GM23338 (cell line): Measurements from ENCODE around the gene MS4A4A. TPM values are rescaled to one million over a fixed set of nuclear protein-coding genes. Genes with fewer than 3 reads are reported as not detected.

Experiments used
- ATAC-seq: fragments of 200-7000 bp; cut with Tn5 transposase; 3 replicates; pipeline ENCODE4 v1.9.1; 2020
- DNase-seq: peaks from one replicate; pipeline ENCODE4 v3.0.0-alpha.2; 2015; ENCODE audit warnings: low spot score
- H2AFZ ChIP-seq: fragments of 200-600 bp; sonication (generic); 2 replicates; pipeline ENCODE4 v1.8.0; 2016; ENCODE audit warnings: antibody characterized with exemption, mild to moderate bottlenecking, moderate library complexity
- H3F3A ChIP-seq: fragments of 200-600 bp; sonication (generic); replicated peaks from 2 replicates; pipeline ENCODE4 v1.8.0; 2017; ENCODE audit warnings: antibody characterized with exemption, mixed run types, low read depth
- H3K27ac ChIP-seq: fragments of 200-600 bp; sonication (generic); 2 replicates; pipeline ENCODE4 v1.6.1; 2016; ENCODE audit warnings: low read depth
- H3K27me3 ChIP-seq: fragments of 200-600 bp; sonication (generic); 2 replicates; pipeline ENCODE4 v1.8.0; 2016; ENCODE audit warnings: mild to moderate bottlenecking, mixed run types, moderate library complexity; ENCODE audit not compliant: insufficient read depth
- H3K36me3 ChIP-seq: fragments of 200-600 bp; sonication (generic); 2 replicates; pipeline ENCODE4 v1.8.0; 2016; ENCODE audit warnings: mild to moderate bottlenecking; ENCODE audit not compliant: insufficient read depth
- H3K4me1 ChIP-seq: fragments of 200-600 bp; sonication (generic); 2 replicates; pipeline ENCODE4 v1.8.0; 2016; ENCODE audit warnings: mild to moderate bottlenecking, moderate library complexity; ENCODE audit not compliant: insufficient read depth
- H3K4me2 ChIP-seq: fragments of 200-600 bp; sonication (generic); 2 replicates; pipeline ENCODE4 v1.7.1; 2017; ENCODE audit warnings: mixed run types
- H3K4me3 ChIP-seq: fragments of 200-600 bp; sonication (generic); 2 replicates; pipeline ENCODE4 v1.6.1; 2016; ENCODE audit warnings: mixed run types
- H3K79me2 ChIP-seq: fragments of 200-600 bp; sonication (generic); replicated peaks from 2 replicates; pipeline ENCODE4 v1.8.0; 2017; ENCODE audit warnings: mild to moderate bottlenecking; ENCODE audit not compliant: insufficient read depth
- H3K9me2 ChIP-seq: fragments of 200-600 bp; sonication (generic); 2 replicates; pipeline ENCODE4 v1.8.0; 2017; ENCODE audit not compliant: insufficient read depth
- H4K20me1 ChIP-seq: fragments of 200-600 bp; sonication (generic); replicated peaks from 2 replicates; pipeline ENCODE4 v1.8.0; 2017; ENCODE audit warnings: mild to moderate bottlenecking; ENCODE audit not compliant: insufficient read depth
- H3K27ac Mint-ChIP-seq: 2 replicates; pipeline ENCODE4 v1.8.0; 2020; ENCODE audit warnings: inconsistent platforms, mild to moderate bottlenecking, moderate library complexity, mixed read lengths
- H3K27me3 Mint-ChIP-seq: 3 replicates; pipeline ENCODE4 v1.8.0; 2022; ENCODE audit warnings: low read depth, mild to moderate bottlenecking, moderate library complexity, mixed read lengths, inconsistent platforms; ENCODE audit not compliant: insufficient read depth, poor library complexity
- H3K36me3 Mint-ChIP-seq: 3 replicates; pipeline ENCODE4 v1.8.0; 2021; ENCODE audit warnings: low read depth, mild to moderate bottlenecking, inconsistent platforms, moderate library complexity, mixed read lengths
- H3K4me1 Mint-ChIP-seq: 3 replicates; pipeline ENCODE4 v1.8.0; 2020; ENCODE audit warnings: mild to moderate bottlenecking, inconsistent platforms, mixed read lengths
- H3K4me3 Mint-ChIP-seq: 3 replicates; pipeline ENCODE4 v1.8.0; 2021; ENCODE audit warnings: moderate library complexity, mild to moderate bottlenecking, inconsistent platforms, mixed read lengths
- H3K9me3 Mint-ChIP-seq: 3 replicates; pipeline ENCODE4 v1.8.0; 2020; ENCODE audit warnings: moderate library complexity, mild to moderate bottlenecking, inconsistent platforms, mixed read lengths
- CREB1 ChIP-seq: fragments of 250-450 bp; sonication (Bioruptor Pico); IDR thresholded peaks from 2 replicates; pipeline ENCODE4 v1.5.0; 2020; ENCODE audit warnings: low read depth, mild to moderate bottlenecking, moderate library complexity
- EZH2 ChIP-seq: fragments of 200-600 bp; sonication (generic); IDR thresholded peaks from one replicate; pipeline ENCODE4 v1.8.0; 2017; ENCODE audit warnings: antibody characterized with exemption, mild to moderate bottlenecking, low read depth; ENCODE audit not compliant: unreplicated experiment
- EZH2phosphoT487 ChIP-seq: fragments of 200-600 bp; sonication (generic); IDR thresholded peaks from one replicate; pipeline ENCODE4 v1.8.1; 2018; ENCODE audit warnings: antibody characterized with exemption; ENCODE audit not compliant: unreplicated experiment
- POLR2AphosphoS5 ChIP-seq: IDR thresholded peaks from 2 replicates; pipeline ENCODE4 v1.6.1; 2016; ENCODE audit warnings: antibody characterized with exemption, low read depth
- STAT1 ChIP-seq: IDR thresholded peaks from one replicate; pipeline ENCODE4 v1.6.1; 2016; ENCODE audit warnings: antibody characterized with exemption; ENCODE audit not compliant: unreplicated experiment
- ZNF114 ChIP-seq: fragments of 250-450 bp; sonication (Bioruptor Pico); IDR thresholded peaks from 2 replicates; pipeline ENCODE4 v1.5.0; 2020; ENCODE audit warnings: mild to moderate bottlenecking, moderate library complexity
- ZNF331 ChIP-seq: fragments of 250-450 bp; sonication (Bioruptor Pico); IDR thresholded peaks from 2 replicates; pipeline ENCODE4 v1.5.0; 2020; ENCODE audit warnings: low read depth, mild to moderate bottlenecking, moderate library complexity
- polyA plus RNA-seq: library from polyadenylated mRNA; unstranded; fragments of >200 nt; fragmentation: Nextera tagmentation; extraction: Ambion mirVana; gene quantifications from 2 replicates; pipeline ENCODE4 v1.2.1, GENCODE V29; 2016
- total RNA-seq: library from RNA; depleted of rRNA; stranded (reverse); fragments of >200 nt; shearing (Covaris generic); gene quantifications from 2 replicates; pipeline ENCODE4 v1.2.3, GENCODE V29; 2014
- TF ChIP-seq, protein P1 (sequence below): IDR thresholded peaks from 2 replicates; pipeline ENCODE4 v1.6.1; 2016; ENCODE audit warnings: antibody characterized with exemption
- TF ChIP-seq, protein P2 (sequence below), 2 experiments: fragments of 200-600 bp in 1 of 2; sonication (generic) in 1 of 2; conservative IDR thresholded peaks; 2 replicates each; pipeline versions ENCODE4 v1.5.1 to v1.6.1; 2016 to 2017; ENCODE audit warnings: antibody characterized with exemption in 2 of 2, low read depth in 2 of 2, mild to moderate bottlenecking in 2 of 2, moderate library complexity in 1 of 2
- TF ChIP-seq, protein P3 (sequence below): IDR thresholded peaks from one replicate; pipeline ENCODE4 v1.6.1; 2018; ENCODE audit warnings: antibody characterized with exemption; ENCODE audit not compliant: unreplicated experiment

Gene MS4A4A
- total and polyA plus RNA-seq, 2 experiments from 2014 or later = not detected

DNA sequence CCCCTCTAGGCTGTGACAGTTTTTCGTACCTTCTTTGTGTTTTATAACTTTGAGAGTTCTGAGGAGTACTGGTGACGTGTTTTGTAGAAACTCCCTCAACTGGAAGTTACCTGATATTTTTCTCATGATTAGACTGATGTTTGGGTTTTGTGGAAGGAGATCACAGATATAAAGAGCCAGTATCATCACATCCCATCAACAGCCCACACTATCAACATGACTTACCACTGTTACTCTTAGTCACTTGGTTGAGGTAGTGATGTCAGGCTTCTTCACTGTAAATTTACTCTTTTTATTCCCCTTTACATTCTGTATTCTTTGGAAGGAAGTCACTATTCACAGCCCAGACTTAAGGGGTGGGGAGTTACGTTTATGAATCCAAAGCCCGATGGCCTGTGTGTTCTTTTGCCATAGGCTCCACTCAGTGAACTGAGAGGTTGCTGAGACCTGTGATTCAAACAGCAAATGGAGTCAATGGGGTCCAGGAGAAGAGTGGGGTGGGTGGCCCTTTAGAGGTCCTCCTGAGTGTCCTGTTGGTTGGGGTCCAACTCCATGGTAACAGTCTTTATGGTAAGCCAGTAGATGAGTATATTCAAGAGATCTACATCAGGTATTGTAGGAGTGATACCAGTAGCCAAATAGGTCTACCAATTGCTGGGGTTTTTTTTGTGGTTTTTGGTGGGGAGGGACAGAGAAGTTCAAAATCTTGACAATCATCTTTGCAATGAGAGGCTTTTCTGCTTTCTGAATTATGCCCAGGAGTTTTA, 22.3 kb upstream of the MS4A4A start:
- TF ChIP-seq CREB1 (CRISPR knock-in tag) (no peak), EZH2phosphoT487 (no peak), STAT1 (no peak)
- TF ChIP-seq, protein P1, sequence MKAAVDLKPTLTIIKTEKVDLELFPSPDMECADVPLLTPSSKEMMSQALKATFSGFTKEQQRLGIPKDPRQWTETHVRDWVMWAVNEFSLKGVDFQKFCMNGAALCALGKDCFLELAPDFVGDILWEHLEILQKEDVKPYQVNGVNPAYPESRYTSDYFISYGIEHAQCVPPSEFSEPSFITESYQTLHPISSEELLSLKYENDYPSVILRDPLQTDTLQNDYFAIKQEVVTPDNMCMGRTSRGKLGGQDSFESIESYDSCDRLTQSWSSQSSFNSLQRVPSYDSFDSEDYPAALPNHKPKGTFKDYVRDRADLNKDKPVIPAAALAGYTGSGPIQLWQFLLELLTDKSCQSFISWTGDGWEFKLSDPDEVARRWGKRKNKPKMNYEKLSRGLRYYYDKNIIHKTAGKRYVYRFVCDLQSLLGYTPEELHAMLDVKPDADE = no peak
- DNase-seq (no peak), ATAC-seq (no peak)
- no peaks in the 10 kb centered on the region for H3K4me1 ChIP-seq
- Mint-ChIP-seq H3K4me1 (no peaks in the 10 kb centered on the region), H3K9me3 (peaks cover 60% of the 10 kb centered on the region), H3K36me3 (peaks cover 28% of the 10 kb centered on the region), H3K27ac (no peak overlapping the region), H3K27me3 (peaks cover 6% of the 10 kb centered on the region), H3K4me3 (no peak overlapping the region)
- no peaks in the 10 kb centered on the region for H4K20me1 ChIP-seq
- no peak overlapping the region for H3K4me2 ChIP-seq
- H3K27ac ChIP-seq = no peak overlapping the region
- H3K79me2 ChIP-seq = no peaks in the 10 kb centered on the region
- no peak overlapping the region for H2AFZ ChIP-seq
- no peaks in the 10 kb centered on the region; the same call in 1 of the 2 replicates for H3K9me2 ChIP-seq
- H3K27me3 ChIP-seq = no peaks in the 10 kb centered on the region
- H3F3A ChIP-seq = no peaks in the 10 kb centered on the region
- H3K4me3 ChIP-seq = no peak overlapping the region
- H3K36me3 ChIP-seq = peaks cover 4% of the 10 kb centered on the region; the same call in 1 of the 2 replicates

DNA sequence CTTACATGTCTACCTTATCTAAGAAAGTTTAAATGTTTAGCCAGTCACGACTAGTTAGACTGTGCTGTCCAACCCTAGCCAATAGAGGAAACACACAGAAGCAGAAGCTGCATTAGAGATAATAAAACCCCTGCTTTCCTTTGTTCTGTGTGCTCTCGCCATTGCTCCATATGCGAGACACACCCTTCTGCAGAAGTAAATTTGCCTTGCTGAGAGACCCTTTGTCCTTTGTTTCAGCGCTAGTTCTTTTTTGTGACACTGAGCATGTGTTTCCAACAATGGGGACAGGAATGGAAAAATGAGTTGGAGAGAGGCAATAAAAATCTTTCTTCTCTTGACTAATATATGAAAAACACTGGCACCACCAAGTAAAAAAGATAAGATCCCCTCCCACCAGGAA, 19.5 kb upstream of the MS4A4A start:
- no peak overlapping the region for H2AFZ ChIP-seq
- H3K27ac Mint-ChIP-seq = no peak overlapping the region

More for the DNA sequence above, 19.5 kb upstream of the MS4A4A start:
- no peak overlapping the region for H3K27ac ChIP-seq
- H3K36me3 ChIP-seq = peaks cover 4% of the 10 kb centered on the region; the same call in 1 of the 2 replicates
- H3K27me3 Mint-ChIP-seq = peaks cover 8% of the 10 kb centered on the region
- H3K27me3 ChIP-seq = no peaks in the 10 kb centered on the region
- no peak overlapping the region for H3K4me2 ChIP-seq
- no peaks in the 10 kb centered on the region for H3K4me1 ChIP-seq
- no peaks in the 10 kb centered on the region for H3K4me1 Mint-ChIP-seq
- peaks cover 35% of the 10 kb centered on the region for H3K9me3 Mint-ChIP-seq
- H3K36me3 Mint-ChIP-seq = peaks cover 15% of the 10 kb centered on the region
- H3F3A ChIP-seq = no peaks in the 10 kb centered on the region
- no peaks in the 10 kb centered on the region; the same call in 1 of the 2 replicates for H3K9me2 ChIP-seq
- no peak for DNase-seq
- H3K4me3 ChIP-seq = no peak overlapping the region
- no peaks in the 10 kb centered on the region for H3K79me2 ChIP-seq
- ATAC-seq = no peak
- no peaks in the 10 kb centered on the region for H4K20me1 ChIP-seq
- TF ChIP-seq, protein P1 = no peak
- TF ChIP-seq POLR2AphosphoS5 (no peak), ZNF331 (CRISPR knock-in tag) (no peak), ZNF114 (CRISPR knock-in tag) (no peak), EZH2 (no peak)
- TF ChIP-seq, protein P2, sequence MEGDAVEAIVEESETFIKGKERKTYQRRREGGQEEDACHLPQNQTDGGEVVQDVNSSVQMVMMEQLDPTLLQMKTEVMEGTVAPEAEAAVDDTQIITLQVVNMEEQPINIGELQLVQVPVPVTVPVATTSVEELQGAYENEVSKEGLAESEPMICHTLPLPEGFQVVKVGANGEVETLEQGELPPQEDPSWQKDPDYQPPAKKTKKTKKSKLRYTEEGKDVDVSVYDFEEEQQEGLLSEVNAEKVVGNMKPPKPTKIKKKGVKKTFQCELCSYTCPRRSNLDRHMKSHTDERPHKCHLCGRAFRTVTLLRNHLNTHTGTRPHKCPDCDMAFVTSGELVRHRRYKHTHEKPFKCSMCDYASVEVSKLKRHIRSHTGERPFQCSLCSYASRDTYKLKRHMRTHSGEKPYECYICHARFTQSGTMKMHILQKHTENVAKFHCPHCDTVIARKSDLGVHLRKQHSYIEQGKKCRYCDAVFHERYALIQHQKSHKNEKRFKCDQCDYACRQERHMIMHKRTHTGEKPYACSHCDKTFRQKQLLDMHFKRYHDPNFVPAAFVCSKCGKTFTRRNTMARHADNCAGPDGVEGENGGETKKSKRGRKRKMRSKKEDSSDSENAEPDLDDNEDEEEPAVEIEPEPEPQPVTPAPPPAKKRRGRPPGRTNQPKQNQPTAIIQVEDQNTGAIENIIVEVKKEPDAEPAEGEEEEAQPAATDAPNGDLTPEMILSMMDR (conservative IDR thresholded peaks at IDR 0.05; ENCODE audit: low read depth in 2 of 2) = no peak
- TF ChIP-seq, protein P3, sequence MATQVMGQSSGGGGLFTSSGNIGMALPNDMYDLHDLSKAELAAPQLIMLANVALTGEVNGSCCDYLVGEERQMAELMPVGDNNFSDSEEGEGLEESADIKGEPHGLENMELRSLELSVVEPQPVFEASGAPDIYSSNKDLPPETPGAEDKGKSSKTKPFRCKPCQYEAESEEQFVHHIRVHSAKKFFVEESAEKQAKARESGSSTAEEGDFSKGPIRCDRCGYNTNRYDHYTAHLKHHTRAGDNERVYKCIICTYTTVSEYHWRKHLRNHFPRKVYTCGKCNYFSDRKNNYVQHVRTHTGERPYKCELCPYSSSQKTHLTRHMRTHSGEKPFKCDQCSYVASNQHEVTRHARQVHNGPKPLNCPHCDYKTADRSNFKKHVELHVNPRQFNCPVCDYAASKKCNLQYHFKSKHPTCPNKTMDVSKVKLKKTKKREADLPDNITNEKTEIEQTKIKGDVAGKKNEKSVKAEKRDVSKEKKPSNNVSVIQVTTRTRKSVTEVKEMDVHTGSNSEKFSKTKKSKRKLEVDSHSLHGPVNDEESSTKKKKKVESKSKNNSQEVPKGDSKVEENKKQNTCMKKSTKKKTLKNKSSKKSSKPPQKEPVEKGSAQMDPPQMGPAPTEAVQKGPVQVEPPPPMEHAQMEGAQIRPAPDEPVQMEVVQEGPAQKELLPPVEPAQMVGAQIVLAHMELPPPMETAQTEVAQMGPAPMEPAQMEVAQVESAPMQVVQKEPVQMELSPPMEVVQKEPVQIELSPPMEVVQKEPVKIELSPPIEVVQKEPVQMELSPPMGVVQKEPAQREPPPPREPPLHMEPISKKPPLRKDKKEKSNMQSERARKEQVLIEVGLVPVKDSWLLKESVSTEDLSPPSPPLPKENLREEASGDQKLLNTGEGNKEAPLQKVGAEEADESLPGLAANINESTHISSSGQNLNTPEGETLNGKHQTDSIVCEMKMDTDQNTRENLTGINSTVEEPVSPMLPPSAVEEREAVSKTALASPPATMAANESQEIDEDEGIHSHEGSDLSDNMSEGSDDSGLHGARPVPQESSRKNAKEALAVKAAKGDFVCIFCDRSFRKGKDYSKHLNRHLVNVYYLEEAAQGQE = no peak
- no peak overlapping the region for H3K4me3 Mint-ChIP-seq
